Stimulated activated CD4-positive, alpha-beta T cell treated with anti-CD3 and anti-CD28 coated beads, TNF-alpha, amount 100 ng/mL, for 1 hour (primary cell): ENCODE measurements around the gene ATP5IF1.

Experiments
- DNase-seq, 3 donors: peaks; one replicate each; pipeline ENCODE4 v3.0.0-alpha.2; 2020; ENCODE audit warnings: low read depth in 3 of 3, low spot score in 1 of 3

ATP5IF1 gene

GRCh38 chr1:28235755-28236655, at the start of gene ATP5IF1:
Gene ATP5IF1, plus strand, starts transcription at chr1:28236124. Its CDS starts 60 bp downstream, at chr1:28236184.
- DNase-seq: peak; percentile 81 to 88 (median 82)

- no peak for DNase-seq
Measured at GRCh38 chr1:28190337-28190979, 45.5 kb upstream of the ATP5IF1 start.

GRCh38 chr1:28190996-28191645, 44.8 kb upstream of the ATP5IF1 start:
- no peak for DNase-seq

- DNase-seq: no peak
Measured at GRCh38 chr1:28193701-28194161, 42.2 kb upstream of the ATP5IF1 start.

DNA sequence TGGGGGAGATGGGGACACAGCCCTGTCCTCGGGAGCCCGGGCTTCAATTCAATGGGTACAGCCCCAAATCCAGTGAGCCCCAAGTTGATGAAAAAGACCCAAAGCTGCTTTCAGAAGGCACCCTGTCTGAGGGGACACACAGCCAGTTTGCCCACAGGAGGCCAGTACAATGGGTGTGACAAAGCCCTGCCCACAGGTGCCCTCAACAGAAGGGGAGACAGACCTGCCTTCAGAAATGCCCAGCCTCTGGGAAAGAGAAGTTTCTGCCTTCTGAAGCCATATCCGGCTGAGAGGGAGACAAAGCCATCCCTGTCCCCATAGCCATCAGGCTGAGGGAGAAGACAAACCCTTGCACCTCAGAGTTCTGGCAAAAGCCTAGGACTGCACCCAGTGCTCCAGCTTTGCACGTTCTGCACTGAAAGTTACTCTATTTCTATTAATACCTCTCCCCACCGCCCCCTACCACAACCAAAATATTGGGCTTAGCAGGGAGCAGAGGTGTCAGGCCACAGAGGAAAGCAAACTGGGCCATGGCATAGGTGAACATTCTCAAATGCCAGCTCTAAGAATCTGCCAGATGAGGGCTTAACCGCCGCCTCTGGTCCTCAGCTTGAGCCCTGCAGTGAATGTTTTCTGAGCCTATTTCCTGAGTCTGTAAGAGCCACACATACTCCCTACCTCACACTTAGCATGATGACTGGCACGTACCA, 41.4 kb upstream of the ATP5IF1 start:
- DNase-seq: no peak

DNA sequence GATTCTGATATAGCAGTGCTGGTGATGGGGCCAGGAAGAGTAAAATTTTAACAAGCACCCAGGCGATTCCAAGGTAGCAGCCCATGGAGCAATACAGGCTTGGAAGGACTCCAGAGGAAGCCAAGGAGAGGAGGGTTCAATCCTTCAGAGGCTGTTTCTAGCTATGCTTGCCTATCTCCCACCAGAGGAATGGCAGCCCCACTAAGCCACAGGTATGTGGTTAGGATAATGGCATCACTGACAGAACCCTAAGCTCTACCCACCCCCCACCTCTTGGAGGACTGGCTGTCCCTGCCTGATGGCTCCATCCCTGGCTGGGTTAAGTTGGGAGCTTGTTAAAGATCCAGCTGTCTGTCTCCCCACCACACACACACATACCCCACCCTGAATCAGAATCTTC, 40.1 kb upstream of the ATP5IF1 start:
- DNase-seq: no peak

- DNase-seq: no peak
Measured at GRCh38 chr1:28196330-28196729, 39.6 kb upstream of the ATP5IF1 start.

GRCh38 chr1:28197682-28198415, 38.1 kb upstream of the ATP5IF1 start:
- DNase-seq: no peak

- no peak for DNase-seq
Measured at GRCh38 chr1:28199328-28200233, 36.3 kb upstream of the ATP5IF1 start.

GRCh38 chr1:28200234-28200873, 35.6 kb upstream of the ATP5IF1 start:
- no peak for DNase-seq

GRCh38 chr1:28205243-28205642, 30.7 kb upstream of the ATP5IF1 start:
- DNase-seq: no peak

GRCh38 chr1:28208818-28209441, 27.0 kb upstream of the ATP5IF1 start:
- peak in 2 of 3 donors; percentile 30 to 34 for DNase-seq

DNA sequence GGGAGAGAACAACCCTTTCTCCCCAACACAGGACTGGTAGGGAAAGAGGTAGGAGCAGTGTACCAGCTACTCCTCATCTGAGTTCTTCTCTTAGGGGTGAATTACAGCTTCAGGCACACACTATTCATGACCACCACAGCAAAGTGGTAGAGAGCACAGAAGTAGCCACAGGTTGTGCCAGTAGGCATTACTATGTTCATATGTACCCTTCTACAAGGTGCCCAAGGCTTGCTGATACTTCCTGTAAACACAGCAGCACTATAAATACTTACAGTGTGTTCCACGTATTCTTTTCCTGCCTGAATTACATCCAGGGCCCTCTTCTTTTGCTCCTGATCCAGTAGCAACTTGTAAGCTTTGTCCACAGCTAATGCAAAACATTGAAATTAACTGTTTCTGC, 26.2 kb upstream of the ATP5IF1 start:
- DNase-seq: no peak

- DNase-seq: no peak
Measured at GRCh38 chr1:28213315-28213714, 22.6 kb upstream of the ATP5IF1 start.

DNA sequence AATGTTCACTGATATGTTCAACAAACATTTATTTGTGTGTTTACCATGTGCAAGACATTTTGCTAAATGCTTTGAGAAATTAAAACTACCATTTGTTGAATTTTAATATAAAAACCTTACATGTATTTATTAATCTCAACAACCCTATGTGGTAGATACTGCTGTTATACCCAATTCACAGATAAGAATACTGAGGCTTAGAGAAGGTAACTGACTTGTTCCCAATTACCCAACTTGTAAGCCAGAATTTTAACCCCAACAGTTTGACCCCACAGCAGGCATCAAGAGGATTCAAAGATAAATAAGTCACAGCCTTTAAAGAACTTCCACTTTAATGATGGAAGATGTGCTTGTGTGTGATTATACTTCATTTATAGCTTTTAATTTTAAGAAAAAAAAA, 6.8 kb upstream of the ATP5IF1 start:
- DNase-seq: no peak

DNA sequence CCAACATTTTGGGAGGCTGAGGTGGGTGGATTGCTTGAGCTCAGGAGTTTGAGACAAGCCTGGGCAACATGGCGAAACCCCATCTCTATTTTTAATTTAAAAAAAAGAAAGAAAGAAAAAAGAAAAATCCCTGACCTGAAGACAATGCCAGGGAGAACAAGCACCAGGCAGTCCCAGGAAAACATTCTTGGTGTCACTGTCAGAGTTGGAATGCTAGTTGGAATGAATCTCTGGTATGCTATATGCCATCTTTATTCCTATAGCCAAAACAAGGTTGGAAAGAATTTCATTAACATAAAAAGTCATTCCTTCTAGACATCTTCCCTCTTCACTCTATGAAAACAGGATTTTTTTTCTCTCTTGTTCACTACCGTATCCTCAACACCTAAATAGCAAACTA, 5.9 kb upstream of the ATP5IF1 start:
- DNase-seq: no peak

DNA sequence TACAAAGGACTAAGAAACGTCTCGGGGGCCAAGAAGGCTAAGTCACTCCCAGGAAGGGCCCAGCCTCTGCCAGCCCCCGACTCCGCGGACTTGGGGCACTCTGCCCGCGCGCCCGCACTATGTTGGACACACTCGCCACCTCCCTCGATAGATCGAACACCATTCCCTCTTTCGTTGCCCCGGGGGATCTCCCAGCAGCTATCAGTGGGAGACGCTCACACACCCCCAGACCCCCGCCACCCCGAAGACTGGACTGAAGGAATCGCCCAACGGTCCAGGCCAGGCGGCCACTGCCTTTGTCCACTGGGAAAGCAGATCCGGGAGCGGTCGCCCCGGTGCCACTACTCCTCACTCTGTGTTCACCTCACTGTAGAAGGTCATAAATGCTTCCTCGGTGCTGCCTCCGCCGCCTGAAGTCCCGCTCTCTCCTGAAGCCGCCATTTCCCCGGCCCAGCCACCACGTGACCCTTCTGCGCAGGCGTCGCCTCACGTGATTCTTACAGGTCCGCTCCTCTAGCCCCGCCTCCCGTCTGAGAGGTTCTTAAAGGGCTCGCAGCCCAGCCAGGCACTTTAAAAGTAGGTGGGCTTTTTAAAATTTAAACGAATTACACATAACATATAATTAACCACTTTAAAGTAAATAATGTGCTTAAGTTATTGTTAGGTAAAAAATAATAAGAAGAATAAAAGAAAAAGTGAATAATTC, 3.2 kb upstream of the ATP5IF1 start, which contains the start of gene DNAJC8:
Gene DNAJC8, minus strand, starts transcription at position 472 of the 706 bp plus-strand sequence. Its CDS starts 31 bp downstream, at position 441.
- peak; percentile 83 to 91 (median 84) for DNase-seq

- DNase-seq: no peak
Measured at GRCh38 chr1:28233264-28233606, 2.7 kb upstream of the ATP5IF1 start.
